Smooth muscle cell (in vitro differentiated cells): ENCODE results near the gene TUBB3. TPM values are rescaled to one million over a fixed set of nuclear protein-coding genes. Genes with fewer than 3 reads are reported as not detected.

Source experiments
- DNase-seq: peaks from one replicate; lab custom pipeline; 2025; ENCODE audit not compliant: unreplicated experiment; lab: John Stamatoyannopoulos, UW
- H2AFZ ChIP-seq: fragments of 200-600 bp; sonication (generic); 2 replicates; pipeline ENCODE4 v1.6.0; 2016; ENCODE audit warnings: antibody characterized with exemption, low read depth, mild to moderate bottlenecking
- H3F3A ChIP-seq: fragments of 200-600 bp; sonication (generic); 2 replicates; pipeline ENCODE4 v1.6.0; 2017; ENCODE audit warnings: antibody characterized with exemption, low read depth
- H3K27ac ChIP-seq: fragments of 200-600 bp; sonication (generic); 2 replicates; pipeline ENCODE4 v1.5.1; 2016; ENCODE audit warnings: low read depth, mild to moderate bottlenecking
- H3K27me3 ChIP-seq: fragments of 200-600 bp; sonication (generic); 2 replicates; pipeline ENCODE4 v1.6.1; 2016; ENCODE audit warnings: low read depth, mild to moderate bottlenecking
- H3K36me3 ChIP-seq: fragments of 200-600 bp; sonication (generic); 2 replicates; pipeline ENCODE4 v1.5.1; 2016; ENCODE audit warnings: low read depth
- H3K4me1 ChIP-seq: fragments of 200-600 bp; sonication (generic); 2 replicates; pipeline ENCODE4 v1.5.1; 2016; ENCODE audit warnings: low read depth
- H3K4me2 ChIP-seq: fragments of 200-600 bp; sonication (generic); 2 replicates; pipeline ENCODE4 v1.6.0; 2016; ENCODE audit warnings: mild to moderate bottlenecking
- H3K4me3 ChIP-seq: fragments of 200-600 bp; sonication (generic); 2 replicates; pipeline ENCODE4 v1.5.1; 2016; ENCODE audit warnings: mild to moderate bottlenecking
- H3K79me2 ChIP-seq: fragments of 200-600 bp; sonication (generic); 2 replicates; pipeline ENCODE4 v1.6.0; 2016; ENCODE audit warnings: low read depth, mild to moderate bottlenecking
- H3K9ac ChIP-seq: fragments of 200-600 bp; sonication (generic); 2 replicates; pipeline ENCODE4 v1.6.0; 2016; ENCODE audit warnings: low read depth
- H3K9me3 ChIP-seq: fragments of 200-600 bp; sonication (generic); replicated peaks from 2 replicates; pipeline ENCODE4 v1.5.1; 2016; ENCODE audit warnings: low read depth
- H4K20me1 ChIP-seq: fragments of 200-600 bp; sonication (generic); 2 replicates; pipeline ENCODE4 v1.6.0; 2016; ENCODE audit warnings: low read depth
- WGBS: methylation state at CpG from one replicate; pipeline ENCODE4 v1.1.7; 2016; ENCODE audit warnings: low lambda C conversion rate; 5-methylcytosine and 5-hydroxymethylcytosine counted together
- polyA plus RNA-seq: library from polyadenylated mRNA; unstranded; fragments of >200 nt; fragmentation: Nextera tagmentation; extraction: Ambion mirVana; gene quantifications from 2 replicates; pipeline ENCODE4 v1.2.1, GENCODE V29; 2016
- total RNA-seq: library from RNA; depleted of rRNA; stranded (reverse); fragments of >200 nt; gene quantifications from 2 replicates; pipeline ENCODE4 v1.2.3, GENCODE V29; 2014
- TF ChIP-seq, protein P1 (sequence below): fragments of 200-600 bp; sonication (generic); IDR thresholded peaks from 2 replicates; pipeline ENCODE4 v1.5.1; 2017; ENCODE audit warnings: borderline replicate concordance, mild to moderate bottlenecking, antibody characterized with exemption; ENCODE audit not compliant: insufficient read depth, poor library complexity, severe bottlenecking

TUBB3 gene
- total and polyA plus RNA-seq, 2 experiments from 2014 or later, result 198 to 234 TPM

DNA sequence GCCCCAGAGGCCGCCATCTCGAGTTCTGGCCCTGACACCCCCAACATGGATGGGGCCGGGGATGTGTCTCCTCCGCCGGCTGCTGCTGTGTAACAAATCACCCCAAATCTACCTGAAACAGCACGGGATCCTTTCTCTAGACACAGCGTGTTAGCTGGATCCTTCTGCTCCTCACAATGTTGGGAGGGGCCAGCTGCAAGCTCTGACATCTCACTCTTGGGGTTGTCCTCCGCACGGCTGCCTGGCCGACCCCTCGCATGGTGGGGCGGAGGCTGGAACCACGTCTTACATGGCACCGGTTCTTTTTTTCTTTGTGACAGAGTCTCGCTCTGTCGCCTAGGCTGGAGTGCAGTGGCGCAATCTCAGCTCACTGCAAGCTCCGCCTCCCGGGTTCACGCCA lies 13.8 kb downstream of the TUBB3 start:
- Histone ChIP-seq H3K9me3 (no peaks in the 10 kb centered on the region), H3F3A (peaks cover 1% of the 10 kb centered on the region), H2AFZ (no peak overlapping the region), H3K27me3 (no peaks in the 10 kb centered on the region), H3K79me2 (peaks cover 4% of the 10 kb centered on the region), H3K36me3 (no peaks in the 10 kb centered on the region), H3K4me2 (no peak overlapping the region), H3K4me1 (no peaks in the 10 kb centered on the region), H3K9ac (no peak overlapping the region), H3K4me3 (no peak overlapping the region), H4K20me1 (peaks cover 47% of the 10 kb centered on the region), H3K27ac (no peak overlapping the region)
- no peak for DNase-seq
- WGBS, result 98% methylated on average over 20 of the region's 20 CpGs
- TF ChIP-seq, protein P1, sequence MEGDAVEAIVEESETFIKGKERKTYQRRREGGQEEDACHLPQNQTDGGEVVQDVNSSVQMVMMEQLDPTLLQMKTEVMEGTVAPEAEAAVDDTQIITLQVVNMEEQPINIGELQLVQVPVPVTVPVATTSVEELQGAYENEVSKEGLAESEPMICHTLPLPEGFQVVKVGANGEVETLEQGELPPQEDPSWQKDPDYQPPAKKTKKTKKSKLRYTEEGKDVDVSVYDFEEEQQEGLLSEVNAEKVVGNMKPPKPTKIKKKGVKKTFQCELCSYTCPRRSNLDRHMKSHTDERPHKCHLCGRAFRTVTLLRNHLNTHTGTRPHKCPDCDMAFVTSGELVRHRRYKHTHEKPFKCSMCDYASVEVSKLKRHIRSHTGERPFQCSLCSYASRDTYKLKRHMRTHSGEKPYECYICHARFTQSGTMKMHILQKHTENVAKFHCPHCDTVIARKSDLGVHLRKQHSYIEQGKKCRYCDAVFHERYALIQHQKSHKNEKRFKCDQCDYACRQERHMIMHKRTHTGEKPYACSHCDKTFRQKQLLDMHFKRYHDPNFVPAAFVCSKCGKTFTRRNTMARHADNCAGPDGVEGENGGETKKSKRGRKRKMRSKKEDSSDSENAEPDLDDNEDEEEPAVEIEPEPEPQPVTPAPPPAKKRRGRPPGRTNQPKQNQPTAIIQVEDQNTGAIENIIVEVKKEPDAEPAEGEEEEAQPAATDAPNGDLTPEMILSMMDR, result no peak

DNA sequence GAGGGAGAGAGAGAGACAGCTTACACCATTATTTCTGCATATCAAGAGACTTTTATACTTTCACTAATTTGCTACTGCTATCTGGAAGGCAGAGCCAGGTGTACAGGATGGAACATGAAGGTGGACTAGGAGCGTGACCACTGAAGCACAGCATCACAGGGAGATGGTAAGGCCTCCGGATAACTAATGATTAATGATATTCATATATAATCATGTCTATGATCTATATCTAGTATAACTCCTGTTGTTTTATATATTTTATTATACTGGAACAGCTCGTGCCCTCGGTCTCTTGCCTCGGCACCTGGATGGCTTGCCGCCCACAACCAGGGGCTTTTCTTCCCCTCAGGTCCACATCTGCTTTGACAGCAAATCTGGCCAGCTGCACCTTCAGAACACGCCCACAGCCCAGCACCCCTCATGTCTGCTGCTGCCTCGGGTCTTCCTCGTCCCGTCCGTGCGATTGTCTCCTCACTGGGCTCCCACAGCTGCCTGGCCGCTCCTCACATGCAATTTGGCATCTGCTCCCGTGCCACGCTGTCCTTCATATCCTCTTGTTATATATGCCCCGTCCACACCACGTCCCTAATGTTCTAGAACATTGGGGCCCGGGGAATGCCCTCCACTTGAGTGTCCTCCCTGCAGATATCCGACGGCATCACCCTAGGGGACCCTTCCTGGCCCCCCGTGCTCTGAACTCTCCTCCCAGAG lies 15.2 kb downstream of the TUBB3 start:
- Histone ChIP-seq H3K9me3 (no peaks in the 10 kb centered on the region), H3K27ac (no peak overlapping the region), H3K79me2 (no peaks in the 10 kb centered on the region), H3K4me1 (no peaks in the 10 kb centered on the region), H3K4me3 (no peak overlapping the region), H3K36me3 (no peaks in the 10 kb centered on the region), H2AFZ (no peak overlapping the region), H3K4me2 (no peak overlapping the region), H3K27me3 (no peaks in the 10 kb centered on the region), H3K9ac (no peak overlapping the region), H3F3A (no peaks in the 10 kb centered on the region), H4K20me1 (peaks cover 34% of the 10 kb centered on the region)
- 94% methylated on average over 21 of the region's 21 CpGs for WGBS
- DNase-seq, result no peak
- TF ChIP-seq, protein P1, result no peak

DNA sequence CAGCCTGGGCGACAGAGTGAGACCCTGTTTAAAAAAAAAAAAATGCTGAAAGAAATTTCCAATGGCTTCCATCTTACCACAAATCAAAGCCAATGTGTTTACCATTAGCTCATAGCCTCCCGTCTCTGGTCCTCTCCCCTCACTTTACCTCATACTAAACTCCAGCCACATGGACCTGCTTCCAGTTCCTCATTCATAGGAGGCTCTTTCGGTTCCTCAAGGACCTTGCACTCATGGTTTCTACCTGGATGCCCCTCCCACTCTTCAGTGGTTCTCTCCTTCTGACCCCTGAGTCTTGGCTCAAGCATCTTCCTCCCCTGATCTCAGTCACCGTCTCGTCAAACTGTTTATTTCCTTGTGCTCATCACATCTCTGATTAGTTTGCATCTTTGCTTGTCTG lies 21.6 kb downstream of the TUBB3 start:
- Histone ChIP-seq H4K20me1 (peaks cover 6% of the 10 kb centered on the region), H3K27ac (no peak overlapping the region), H3K4me3 (no peak overlapping the region), H2AFZ (no peak overlapping the region), H3K9ac (no peak overlapping the region), H3K27me3 (no peaks in the 10 kb centered on the region), H3K4me1 (no peaks in the 10 kb centered on the region), H3F3A (no peaks in the 10 kb centered on the region), H3K79me2 (peaks cover 8% of the 10 kb centered on the region), H3K4me2 (no peak overlapping the region), H3K9me3 (no peaks in the 10 kb centered on the region), H3K36me3 (no peaks in the 10 kb centered on the region)
- DNase-seq, result no peak
- TF ChIP-seq, protein P1, result no peak
- 87% methylated on average over 5 of the region's 5 CpGs for WGBS

DNA sequence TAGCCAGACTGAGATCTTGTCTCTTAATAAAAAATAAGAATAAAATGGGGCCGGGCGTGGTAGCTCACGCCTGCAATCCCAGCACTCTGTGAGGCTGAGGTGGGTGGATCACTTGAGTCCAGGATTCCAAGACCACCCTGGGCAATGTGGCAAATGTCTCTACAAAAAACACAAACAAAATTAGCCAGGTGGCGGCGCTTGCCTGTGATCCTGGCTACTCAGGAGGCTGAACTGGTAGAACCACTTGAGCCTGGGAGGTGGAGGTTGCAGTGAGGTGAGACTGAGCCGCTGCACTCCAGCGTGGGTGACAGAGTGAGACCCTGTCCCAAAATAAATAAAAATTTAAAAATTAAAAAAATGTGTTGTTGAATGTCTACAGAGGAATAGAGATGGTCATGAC lies 22.5 kb downstream of the TUBB3 start:
- no peak overlapping the region for H3K4me3 ChIP-seq
- H3K27me3 ChIP-seq, result no peaks in the 10 kb centered on the region
- no peaks in the 10 kb centered on the region for H3K9me3 ChIP-seq
- no peaks in the 10 kb centered on the region for H3F3A ChIP-seq
- H4K20me1 ChIP-seq, result peaks cover 13% of the 10 kb centered on the region
- 65% methylated on average over 7 of the region's 7 CpGs for WGBS
- no peaks in the 10 kb centered on the region for H3K4me1 ChIP-seq
- no peak for DNase-seq
- no peak overlapping the region for H3K4me2 ChIP-seq
- H2AFZ ChIP-seq, result no peak overlapping the region
- H3K36me3 ChIP-seq, result no peaks in the 10 kb centered on the region
- H3K27ac ChIP-seq, result no peak overlapping the region
- no peak overlapping the region for H3K9ac ChIP-seq
- TF ChIP-seq, protein P1, result no peak
- H3K79me2 ChIP-seq, result peaks cover 14% of the 10 kb centered on the region
